CD14-positive monocyte (primary cell): ENCODE measurements around the gene MAP2K1. TPM values are rescaled to one million over a fixed set of nuclear protein-coding genes. Genes with fewer than 3 reads are reported as not detected.
"Not testable (repeated sequence)": the region's sequence is repeated elsewhere in the genome, so short reads cannot be mapped to it uniquely, and the experiment has no call there.

Experiments
- DNase-seq, 3 donors: peaks; one replicate each; pipeline ENCODE4 v3.0.0-alpha.2; 2011 to 2022
- H2AFZ ChIP-seq: 2 replicates; pipeline ENCODE4 v1.6.0; 2012; ENCODE audit warnings: mild to moderate bottlenecking, low read depth, low read length, inconsistent platforms; ENCODE audit not compliant: insufficient read depth, poor library complexity, severe bottlenecking
- H3K27ac ChIP-seq, 2 donors: 1 replicate in 1 of 2; 2 replicates in 1 of 2; pipeline ENCODE4 v1.5.1; 2012 to 2013; ENCODE audit warnings: low read length in 2 of 2, control low read depth in 1 of 2, inconsistent platforms in 1 of 2, low read depth in 1 of 2, mild to moderate bottlenecking in 1 of 2
- H3K27me3 ChIP-seq, 2 donors: one replicate each; pipeline versions ENCODE4 v1.6.0 to v1.6.1; 2011 to 2013; ENCODE audit warnings: low read length in 2 of 2; ENCODE audit not compliant: control insufficient read depth in 2 of 2, insufficient read depth in 2 of 2
- H3K36me3 ChIP-seq, 2 donors: replicated peaks in 1 of 2; 1 replicate in 1 of 2; 2 replicates in 1 of 2; pipeline versions ENCODE4 v1.5.1 to v1.6.1; 2012 to 2013; ENCODE audit warnings: low read length in 2 of 2, control low read depth in 1 of 2, inconsistent platforms in 1 of 2, mild to moderate bottlenecking in 1 of 2; ENCODE audit not compliant: insufficient read depth in 2 of 2, control insufficient read depth in 1 of 2
- H3K4me1 ChIP-seq, 2 donors: 1 replicate in 1 of 2; 2 replicates in 1 of 2; pipeline versions ENCODE4 v1.5.1 to v1.6.1; 2012 to 2013; ENCODE audit warnings: low read length in 2 of 2, control low read depth in 1 of 2, inconsistent platforms in 1 of 2, mild to moderate bottlenecking in 1 of 2, moderate library complexity in 1 of 2; ENCODE audit not compliant: insufficient read depth in 2 of 2, control insufficient read depth in 1 of 2
- H3K4me2 ChIP-seq: replicated peaks from 2 replicates; pipeline ENCODE3; 2012; ENCODE audit warnings: low read length, moderate library complexity, mild to moderate bottlenecking; ENCODE audit not compliant: poor library complexity, severe bottlenecking; ENCODE audit errors: extremely low read depth
- H3K4me3 ChIP-seq, 3 experiments: fragments of 200-600 bp in 1 of 3; sonication (generic) in 1 of 3; replicated peaks in 1 of 3; 1 replicate in 2 of 3; 2 replicates in 1 of 3; pipeline ENCODE4 v1.5.1; 2011 to 2013; ENCODE audit warnings: low read length in 3 of 3, mild to moderate bottlenecking in 3 of 3, control low read depth in 2 of 3, low read depth in 2 of 3, inconsistent platforms in 1 of 3, moderate library complexity in 1 of 3
- H3K79me2 ChIP-seq: 2 replicates; pipeline ENCODE4 v1.6.0; 2012; ENCODE audit warnings: mild to moderate bottlenecking, control low read depth, inconsistent platforms, low read length, moderate library complexity; ENCODE audit not compliant: insufficient read depth
- H3K9ac ChIP-seq: 2 replicates; pipeline ENCODE4 v1.6.0; 2017; ENCODE audit warnings: low read length, mild to moderate bottlenecking; ENCODE audit not compliant: insufficient read depth, poor library complexity, severe bottlenecking
- H3K9me3 ChIP-seq, 2 donors: replicated peaks in 1 of 2; 1 replicate in 1 of 2; 2 replicates in 1 of 2; pipeline versions ENCODE4 v1.5.1 to v1.6.1; 2012 to 2013; ENCODE audit warnings: low read length in 2 of 2, control low read depth in 1 of 2; ENCODE audit not compliant: control insufficient read depth in 1 of 2, insufficient read depth in 1 of 2
- H4K20me1 ChIP-seq: 2 replicates; pipeline ENCODE4 v1.6.0; 2012; ENCODE audit warnings: mild to moderate bottlenecking, low read length, control low read depth, moderate library complexity; ENCODE audit not compliant: insufficient read depth
- H3K27ac Mint-ChIP-seq, 7 donors: one replicate each; pipeline ENCODE4 v1.8.0; 2020; ENCODE audit warnings: mild to moderate bottlenecking in 7 of 7, mixed read lengths in 7 of 7, moderate library complexity in 6 of 7, inconsistent platforms in 2 of 7
- H3K27me3 Mint-ChIP-seq, 3 donors: one replicate each; pipeline ENCODE4 v1.8.0; 2021 to 2022; ENCODE audit warnings: low read depth in 3 of 3, mild to moderate bottlenecking in 3 of 3, mixed read lengths in 3 of 3, moderate library complexity in 3 of 3, inconsistent platforms in 1 of 3
- H3K36me3 Mint-ChIP-seq, 2 donors: one replicate each; pipeline ENCODE4 v1.8.0; 2020; ENCODE audit warnings: mixed read lengths in 2 of 2, inconsistent platforms in 1 of 2, mild to moderate bottlenecking in 1 of 2
- H3K4me1 Mint-ChIP-seq: one replicate; pipeline ENCODE4 v1.8.0; 2020; ENCODE audit warnings: mild to moderate bottlenecking, mixed read lengths
- H3K4me3 Mint-ChIP-seq, 2 donors: one replicate each; pipeline ENCODE4 v1.8.0; 2020; ENCODE audit warnings: mild to moderate bottlenecking in 2 of 2, mixed read lengths in 2 of 2, moderate library complexity in 1 of 2
- H3K9me3 Mint-ChIP-seq, 7 donors: one replicate each; pipeline ENCODE4 v1.8.0; 2020 to 2022; ENCODE audit warnings: mixed read lengths in 7 of 7, mild to moderate bottlenecking in 6 of 7, moderate library complexity in 6 of 7, inconsistent platforms in 2 of 7
- CTCF ChIP-seq: fragments of 200-600 bp; IDR thresholded peaks from one replicate; pipeline ENCODE4 v1.8.0; 2022; ENCODE audit warnings: antibody characterized with exemption, mild to moderate bottlenecking
- WGBS: methylation state at CpG from one replicate; pipeline ENCODE4 v1.1.5; 2013; ENCODE audit warnings: missing lambda C conversion rate; ENCODE audit not compliant: insufficient coverage; 5-methylcytosine and 5-hydroxymethylcytosine counted together
- intact Hi-C, 2 donors: fragments of 100-400 bp; cut with micrococcal nuclease; formaldehyde crosslinking; loops; one replicate each; pipeline versions ENCODE4 v1.15.0 to v1.15.1; 2023
- polyA plus RNA-seq, 3 donors: library from polyadenylated mRNA; depleted of rRNA in 1 of 3; unstranded in 2 of 3; stranded (reverse) in 1 of 3; fragments of 300-500 nt in 2 of 3; fragments of >200 nt in 1 of 3; fragmentation: Illumina TruSeq in 2 of 3; gene quantifications; 1 replicate in 2 of 3; 2 replicates in 1 of 3; pipeline ENCODE4 v1.2.3, GENCODE V29; 2012 to 2021

Gene MAP2K1
- polyA plus RNA-seq, 3 donors: 41.3 to 71.1 (median 64.5) TPM

GRCh38 chr15:66390678-66391077 is 4.0 kb downstream of the MAP2K1 start:
- DNase-seq: peak; percentile 70 to 88 (median 87)
- intact Hi-C loops: no loop called here
- peaks cover 87% of the 10 kb centered on the region for H3K79me2 ChIP-seq
- Mint-ChIP-seq H3K36me3 (peaks cover 17 to 26% of the 10 kb centered on the region in 2 donors), H3K27ac (peak overlapping the region; percentile 61 to 90 (median 89)), H3K9me3 (peaks cover 0 to 2% (median 0%) of the 10 kb centered on the region in 7 donors), H3K27me3 (no peaks in the 10 kb centered on the region), H3K4me1 (peaks cover 82% of the 10 kb centered on the region), H3K4me3 (peak overlapping the region; percentile 28 to 80)
- H3K9ac ChIP-seq: no peak overlapping the region
- peaks cover 0 to 11% of the 10 kb centered on the region in 2 donors for H3K36me3 ChIP-seq
- no peak for TF ChIP-seq CTCF
- no CpG with 5 or more reads among the region's 1 CpG for WGBS
- H3K4me2 ChIP-seq: peak overlapping the region; percentile 88
- peaks cover 70 to 74% of the 10 kb centered on the region in 2 donors for H3K4me1 ChIP-seq
- H4K20me1 ChIP-seq: peaks cover 85% of the 10 kb centered on the region
- peak overlapping the region; percentile 13 to 93 (median 18) for H3K4me3 ChIP-seq
- H2AFZ ChIP-seq: no peak overlapping the region
- H3K27me3 ChIP-seq: no peaks in the 10 kb centered on the region
- H3K27ac ChIP-seq: peak overlapping the region in 1 of 2 donors; percentile 72
- H3K9me3 ChIP-seq: no peaks in the 10 kb centered on the region

GRCh38 chr15:66393037-66393436 is 6.3 kb downstream of the MAP2K1 start:
- DNase-seq, H3K27me3 Mint-ChIP-seq, H3K27me3 ChIP-seq, H3K9ac ChIP-seq, H3K9me3 ChIP-seq, H3K9me3 Mint-ChIP-seq, H2AFZ ChIP-seq, H3K4me3 ChIP-seq, intact Hi-C loops: not testable (repeated sequence)
- Histone ChIP-seq H3K36me3 (peaks cover 3 to 18% of the 10 kb centered on the region in 2 donors), H3K27ac (peak overlapping the region in 1 of 2 donors; percentile 52), H3K79me2 (peaks cover 100% of the 10 kb centered on the region), H3K4me1 (peaks cover 58 to 60% of the 10 kb centered on the region in 2 donors), H4K20me1 (peaks cover 95% of the 10 kb centered on the region), H3K4me2 (peak overlapping the region; percentile 17)
- peaks cover 75% of the 10 kb centered on the region for H3K4me1 Mint-ChIP-seq
- H3K27ac Mint-ChIP-seq: peak overlapping the region in 6 of 7 donors; percentile 4 to 81 (median 48)
- H3K36me3 Mint-ChIP-seq: peaks cover 32 to 48% of the 10 kb centered on the region in 2 donors
- no CpG with 5 or more reads among the region's 1 CpG for WGBS
- peak overlapping the region in 1 of 2 donors; percentile 26 for H3K4me3 Mint-ChIP-seq
